DND-41 (cell line): ENCODE results near the gene SUB1.

Experiments
- CTCF ChIP-seq: IDR thresholded peaks from 2 replicates; pipeline ENCODE4 v1.5.1; 2012; ENCODE audit warnings: borderline replicate concordance, low read length, moderate library complexity, mild to moderate bottlenecking; ENCODE audit not compliant: poor library complexity, severe bottlenecking; ENCODE audit errors: extremely low read depth
- EZH2 ChIP-seq: IDR thresholded peaks from 3 replicates; pipeline ENCODE4 v1.6.1; 2012; ENCODE audit warnings: borderline replicate concordance, low read depth, mild to moderate bottlenecking, moderate library complexity, low read length, inconsistent platforms; ENCODE audit not compliant: severe bottlenecking

- TF ChIP-seq CTCF = no peak
- TF ChIP-seq EZH2 = no peak
Measured at GRCh38 chr5:32627219-32627870, 42.0 kb downstream of the SUB1 start.
